A549 (cell line): ENCODE measurements around the gene GLIS1. TPM values are rescaled to one million over a fixed set of nuclear protein-coding genes. Genes with fewer than 3 reads are reported as not detected.

Experiments used
- ATAC-seq, 2 experiments: fragments of 200-7000 bp in 1 of 2; fragments of >200 bp in 1 of 2; cut with Nextera tagmentation in 1 of 2; cut with Tn5 transposase in 1 of 2; 3 replicates each; pipeline versions ENCODE4 v1.8.0 to v1.9.1; 2018 to 2020; ENCODE audit warnings: mild to moderate bottlenecking in 1 of 2, moderate library complexity in 1 of 2
- CTCF ChIA-PET: fragments of 300-600 bp; sonication (Branson Sonifier 250); formaldehyde crosslinking; extraction: SDS; loops from one replicate; lab custom pipeline; 2021; ENCODE audit warnings: antibody characterized with exemption, inconsistent platforms; lab: Yijun Ruan, JAX
- POLR2A ChIA-PET: fragments of 350-600 bp; formaldehyde crosslinking; extraction: SDS; loops from one replicate; lab custom pipeline; 2021; ENCODE audit warnings: antibody characterized with exemption, inconsistent platforms; lab: Yijun Ruan, JAX
- DNase-seq, 2 experiments: peaks; one replicate each; pipeline versions ENCODE4 v3.0.0 to v3.0.0-alpha.2; 2011 to 2016; ENCODE audit warnings: low read depth in 1 of 2, low spot score in 1 of 2
- FAIRE-seq: peaks from 2 replicates; lab custom pipeline; 2011; peaks lifted over from hg19 to GRCh38; lab: Jason Lieb, UNC
- H3K27ac ChIP-seq, 2 experiments: fragments of >200 bp; sonication (Bioruptor Twin); formaldehyde crosslinking; 3 replicates each; pipeline ENCODE4 v1.5.1; 2016 to 2017
- H3K4me1 ChIP-seq: fragments of >200 bp; sonication (Bioruptor Twin); formaldehyde crosslinking; 3 replicates; pipeline ENCODE4 v1.6.1; 2016
- H3K4me2 ChIP-seq: fragments of >200 bp; sonication (Bioruptor Twin); formaldehyde crosslinking; 3 replicates; pipeline ENCODE4 v1.6.1; 2016
- H3K4me3 ChIP-seq: fragments of >200 bp; sonication (Bioruptor Twin); formaldehyde crosslinking; 3 replicates; pipeline ENCODE4 v1.5.1; 2016
- H3K9me3 ChIP-seq: fragments of >200 bp; sonication (Bioruptor Twin); formaldehyde crosslinking; 3 replicates; pipeline ENCODE4 v1.6.1; 2016
- BHLHE40 ChIP-seq: IDR thresholded peaks from 2 replicates; pipeline ENCODE4 v1.6.1; 2012; ENCODE audit warnings: low read depth, low read length, inconsistent platforms
- CBX8 ChIP-seq: fragments of 200-600 bp; sonication (generic); IDR thresholded peaks from 2 replicates; pipeline ENCODE4 v1.6.1; 2016
- EHF ChIP-seq: fragments of 250-450 bp; sonication (Bioruptor Pico); IDR thresholded peaks from 2 replicates; pipeline ENCODE4 v1.5.0; 2020; ENCODE audit warnings: mild to moderate bottlenecking
- EHMT2 ChIP-seq: fragments of 200-600 bp; sonication (generic); IDR thresholded peaks from 2 replicates; pipeline ENCODE4 v1.6.1; 2016; ENCODE audit warnings: antibody characterized with exemption, low read depth, mild to moderate bottlenecking, moderate library complexity
- ESRRA ChIP-seq: fragments of 150-350 bp; IDR thresholded peaks from 2 replicates; pipeline ENCODE4 v1.6.1; 2014; ENCODE audit warnings: mild to moderate bottlenecking, low read length, borderline replicate concordance
- FOSB ChIP-seq: fragments of 250-450 bp; sonication (Bioruptor Pico); IDR thresholded peaks from 2 replicates; pipeline ENCODE4 v1.5.0; 2020; ENCODE audit warnings: mild to moderate bottlenecking, moderate library complexity
- FOSL2 ChIP-seq, 2 experiments: fragments of 450-650 bp in 1 of 2; fragments of >200 bp in 1 of 2; sonication (Bioruptor Twin) in 1 of 2; formaldehyde crosslinking; IDR thresholded peaks; 2 replicates each; pipeline versions ENCODE4 v1.5.0 to v1.6.1; 2016 to 2020; ENCODE audit warnings: mild to moderate bottlenecking in 1 of 2, moderate library complexity in 1 of 2
- GATA3 ChIP-seq: IDR thresholded peaks from 2 replicates; pipeline ENCODE4 v1.6.1; 2012; ENCODE audit warnings: borderline replicate concordance
- HDAC2 ChIP-seq: fragments of 200-600 bp; sonication (generic); IDR thresholded peaks from 2 replicates; pipeline ENCODE4 v1.6.1; 2016
- HOXA7 ChIP-seq: fragments of 250-450 bp; sonication (Bioruptor Pico); IDR thresholded peaks from 2 replicates; pipeline ENCODE4 v1.5.0; 2020; ENCODE audit warnings: mild to moderate bottlenecking, moderate library complexity
- HOXB13 ChIP-seq: fragments of 250-450 bp; sonication (Bioruptor Pico); IDR thresholded peaks from 2 replicates; pipeline ENCODE4 v1.5.0; 2020; ENCODE audit warnings: low read depth, mild to moderate bottlenecking, moderate library complexity
- HOXB5 ChIP-seq: fragments of 250-450 bp; sonication (Bioruptor Pico); IDR thresholded peaks from 2 replicates; pipeline ENCODE4 v1.5.0; 2020; ENCODE audit warnings: mild to moderate bottlenecking, moderate library complexity
- NR3C1 ChIP-seq: fragments of >200 bp; sonication (Bioruptor Twin); formaldehyde crosslinking; IDR thresholded peaks from 3 replicates; pipeline ENCODE4 v1.6.1; 2017
- PHF8 ChIP-seq: fragments of 200-600 bp; sonication (generic); IDR thresholded peaks from 2 replicates; pipeline ENCODE4 v1.6.1; 2016; ENCODE audit warnings: low read depth, mild to moderate bottlenecking, antibody characterized with exemption, moderate library complexity, borderline replicate concordance
- POLR2AphosphoS2 ChIP-seq: conservative IDR thresholded peaks from 2 replicates; pipeline ENCODE4 v1.6.1; 2012; ENCODE audit warnings: low read length, improper control_type of control experiment, inconsistent platforms
- RARB ChIP-seq: fragments of 250-450 bp; sonication (Bioruptor Pico); IDR thresholded peaks from 2 replicates; pipeline ENCODE4 v1.8.0; 2021; ENCODE audit warnings: mild to moderate bottlenecking, moderate library complexity
- SMC3 ChIP-seq: fragments of >200 bp; sonication (Bioruptor Twin); formaldehyde crosslinking; IDR thresholded peaks from 3 replicates; pipeline ENCODE4 v1.6.1; 2018; ENCODE audit warnings: inconsistent platforms
- SREBF2 ChIP-seq: fragments of 450-650 bp; IDR thresholded peaks from 2 replicates; pipeline ENCODE4 v1.6.1; 2014; ENCODE audit warnings: mild to moderate bottlenecking, moderate library complexity
- TFCP2L1 ChIP-seq: fragments of 250-450 bp; sonication (Bioruptor Pico); IDR thresholded peaks from 2 replicates; pipeline ENCODE4 v1.5.0; 2021; ENCODE audit warnings: mild to moderate bottlenecking
- ZFP36 ChIP-seq: fragments of 450-650 bp; IDR thresholded peaks from 2 replicates; pipeline ENCODE4 v1.6.1; 2014; ENCODE audit warnings: borderline replicate concordance; ENCODE audit not compliant: partially characterized antibody
- WGBS: methylation state at CpG from one replicate; pipeline ENCODE4 v1.1.6; 2017; ENCODE audit errors: missing lambda C conversion rate; 5-methylcytosine and 5-hydroxymethylcytosine counted together
- polyA plus RNA-seq, 4 experiments: library from polyadenylated mRNA; depleted of rRNA in 3 of 4; stranded (reverse); fragments of >200 nt; fragmentation: RNase III in 1 of 4; extraction: RNeasy Plus Mini Kit Qiagen cat#74134 plus additional on column Dnase treatment in 1 of 4; gene quantifications; 2 replicates in 3 of 4; 3 replicates in 1 of 4; pipeline ENCODE4 v1.2.3, GENCODE V29; 2011 to 2017
- TF ChIP-seq, protein P1 (sequence below): fragments of >200 bp; sonication (Bioruptor Twin); formaldehyde crosslinking; IDR thresholded peaks from 3 replicates; pipeline ENCODE4 v1.6.1; 2016
- TF ChIP-seq, protein P2 (sequence below): fragments of 250-450 bp; sonication (Bioruptor Pico); IDR thresholded peaks from 2 replicates; pipeline ENCODE4 v1.5.0; 2020; ENCODE audit warnings: low read depth, mild to moderate bottlenecking, moderate library complexity
- TF ChIP-seq, protein P3 (sequence below): fragments of 450-650 bp; IDR thresholded peaks from 2 replicates; pipeline ENCODE4 v1.6.1; 2014; ENCODE audit warnings: antibody characterized with exemption
- TF ChIP-seq, protein P4 (sequence below): fragments of >200 bp; sonication (Bioruptor Twin); formaldehyde crosslinking; IDR thresholded peaks from 3 replicates; pipeline ENCODE4 v1.5.1; 2016
- TF ChIP-seq, protein P5 (sequence below): fragments of 200-600 bp; sonication (generic); IDR thresholded peaks from 2 replicates; pipeline ENCODE4 v1.6.1; 2016; ENCODE audit warnings: antibody characterized with exemption, mild to moderate bottlenecking, moderate library complexity

Gene GLIS1
- polyA plus RNA-seq, 2 of the 4 experiments (the other 2 are of a cell fraction): 0.04 TPM; not detected in 1

DNA sequence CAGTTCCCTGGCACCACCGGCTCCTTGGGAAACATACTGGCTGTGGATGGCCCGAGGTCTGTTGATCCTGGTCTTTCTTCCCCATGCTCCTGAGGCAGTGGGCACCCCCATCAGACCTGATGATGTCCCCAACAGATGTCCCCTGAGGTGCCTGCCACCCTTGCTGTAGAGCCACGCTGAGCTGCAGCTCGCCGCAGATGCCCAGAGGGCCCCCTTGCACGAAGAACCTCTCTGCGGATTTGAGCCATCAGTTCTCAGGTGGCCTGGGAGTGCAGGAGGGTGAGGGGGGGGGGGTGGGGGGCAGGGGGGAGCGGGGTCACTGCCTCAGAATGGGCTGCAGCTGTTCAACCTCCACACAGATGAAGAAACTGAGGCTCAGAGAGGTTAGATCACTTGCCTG lies 60.9 kb downstream of the GLIS1 start:
- POLR2A ChIA-PET: no interaction called here

DNA sequence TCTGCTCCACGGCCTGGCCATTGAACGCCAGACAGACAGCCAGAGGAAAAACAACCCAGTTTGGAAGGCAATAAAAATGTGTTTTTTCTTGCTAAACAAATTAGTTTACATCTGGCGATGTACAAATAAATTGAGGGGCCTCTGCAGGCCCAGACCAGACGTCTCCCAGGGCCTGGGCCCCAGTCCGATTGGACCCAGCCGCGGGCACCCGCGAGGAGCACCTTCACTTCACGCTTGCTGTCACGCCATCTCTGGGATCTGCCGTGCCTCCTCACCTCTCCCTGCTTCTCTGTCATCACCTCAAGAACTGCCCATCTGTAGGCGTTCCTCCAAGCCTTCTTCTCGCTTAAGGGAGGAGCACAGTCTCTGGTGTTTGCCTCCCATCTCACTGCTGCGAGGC lies 61.5 kb downstream of the GLIS1 start:
- H3K9me3 ChIP-seq: no peaks in the 10 kb centered on the region
- CTCF ChIA-PET: interaction anchor here (1.3 kb wide), 1 partner anchor 192 kb away, joined by 6 read pairs; no protein-coding TSS in a partner anchor
- no peak for FAIRE-seq

More for the DNA sequence above, 60.9 kb downstream of the GLIS1 start:
- H3K4me3 ChIP-seq: no peak overlapping the region
- 100% methylated on average over 1 of the region's 8 CpGs for WGBS
- H3K4me2 ChIP-seq: no peak overlapping the region
- ATAC-seq (no peak), DNase-seq (no peak), FAIRE-seq (no peak)
- no peaks in the 10 kb centered on the region for H3K9me3 ChIP-seq
- H3K27ac ChIP-seq: no peak overlapping the region
- H3K4me1 ChIP-seq: no peaks in the 10 kb centered on the region
- CTCF ChIA-PET: no interaction called here
- TF ChIP-seq FOSB (CRISPR knock-in tag) (no peak), ESRRA (no peak), HDAC2 (no peak), SREBF2 (no peak), SMC3 (no peak)

DNA sequence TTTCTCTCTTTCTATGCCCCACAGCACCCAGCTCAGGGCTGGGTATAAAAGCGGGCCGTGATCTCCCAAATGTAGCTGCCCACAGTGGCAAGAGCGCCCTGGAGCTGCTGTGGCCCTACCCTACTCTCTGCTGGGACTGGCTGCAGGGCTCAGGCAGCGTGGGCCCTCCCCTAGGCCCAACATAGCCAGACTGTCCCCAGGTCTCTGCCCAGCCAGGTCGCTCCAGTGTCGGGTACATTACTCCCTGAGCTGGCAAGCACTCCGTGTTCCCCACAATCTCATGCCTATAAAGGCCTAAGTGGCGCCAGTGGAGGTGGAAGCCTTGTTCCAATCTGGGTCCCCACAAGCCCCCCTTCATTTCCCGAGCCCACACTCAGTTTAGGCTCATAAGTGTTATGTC lies 66.2 kb downstream of the GLIS1 start:
- 58% methylated on average over 9 of the region's 9 CpGs for WGBS
- POLR2A ChIA-PET: no interaction called here

More for the DNA sequence above, 61.5 kb downstream of the GLIS1 start:
- no peak overlapping the region for H3K4me3 ChIP-seq
- POLR2A ChIA-PET: no interaction called here
- TF ChIP-seq ZFP36 (no peak), TFCP2L1 (CRISPR knock-in tag) (no peak), HOXB13 (no peak), CBX8 (no peak), EHF (no peak)
- TF ChIP-seq, protein P1, sequence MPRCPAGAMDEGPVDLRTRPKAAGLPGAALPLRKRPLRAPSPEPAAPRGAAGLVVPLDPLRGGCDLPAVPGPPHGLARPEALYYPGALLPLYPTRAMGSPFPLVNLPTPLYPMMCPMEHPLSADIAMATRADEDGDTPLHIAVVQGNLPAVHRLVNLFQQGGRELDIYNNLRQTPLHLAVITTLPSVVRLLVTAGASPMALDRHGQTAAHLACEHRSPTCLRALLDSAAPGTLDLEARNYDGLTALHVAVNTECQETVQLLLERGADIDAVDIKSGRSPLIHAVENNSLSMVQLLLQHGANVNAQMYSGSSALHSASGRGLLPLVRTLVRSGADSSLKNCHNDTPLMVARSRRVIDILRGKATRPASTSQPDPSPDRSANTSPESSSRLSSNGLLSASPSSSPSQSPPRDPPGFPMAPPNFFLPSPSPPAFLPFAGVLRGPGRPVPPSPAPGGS: no peak
- no peak overlapping the region for H3K4me2 ChIP-seq
- ATAC-seq: no peak
- WGBS: 80% methylated on average over 15 of the region's 15 CpGs
- H3K4me1 ChIP-seq: no peaks in the 10 kb centered on the region
- DNase-seq: no peak
- no peak overlapping the region for H3K27ac ChIP-seq

More for the DNA sequence above, 66.2 kb downstream of the GLIS1 start:
- no peak overlapping the region for H3K4me2 ChIP-seq
- no peak overlapping the region for H3K4me3 ChIP-seq
- no peak overlapping the region for H3K27ac ChIP-seq
- no peaks in the 10 kb centered on the region for H3K9me3 ChIP-seq
- no peak for DNase-seq
- no peak for ATAC-seq
- no peak for FAIRE-seq
- CTCF ChIA-PET: interaction anchor here (1.2 to 1.5 kb wide), 2 partner anchors 9 to 82 kb away, joined by 3 to 5 read pairs; no protein-coding TSS in a partner anchor
- no peaks in the 10 kb centered on the region for H3K4me1 ChIP-seq
- TF ChIP-seq EHF: no peak
- TF ChIP-seq FOSL2 (IDR thresholded peaks at IDR 0.05): no peak
- no peak for TF ChIP-seq FOSL2 (CRISPR knock-in tag; IDR thresholded peaks at IDR 0.05)
- TF ChIP-seq, protein P2, sequence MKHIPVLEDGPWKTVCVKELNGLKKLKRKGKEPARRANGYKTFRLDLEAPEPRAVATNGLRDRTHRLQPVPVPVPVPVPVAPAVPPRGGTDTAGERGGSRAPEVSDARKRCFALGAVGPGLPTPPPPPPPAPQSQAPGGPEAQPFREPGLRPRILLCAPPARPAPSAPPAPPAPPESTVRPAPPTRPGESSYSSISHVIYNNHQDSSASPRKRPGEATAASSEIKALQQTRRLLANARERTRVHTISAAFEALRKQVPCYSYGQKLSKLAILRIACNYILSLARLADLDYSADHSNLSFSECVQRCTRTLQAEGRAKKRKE: no peak
- no peak for TF ChIP-seq HOXA7 (CRISPR knock-in tag)
- TF ChIP-seq, protein P3, sequence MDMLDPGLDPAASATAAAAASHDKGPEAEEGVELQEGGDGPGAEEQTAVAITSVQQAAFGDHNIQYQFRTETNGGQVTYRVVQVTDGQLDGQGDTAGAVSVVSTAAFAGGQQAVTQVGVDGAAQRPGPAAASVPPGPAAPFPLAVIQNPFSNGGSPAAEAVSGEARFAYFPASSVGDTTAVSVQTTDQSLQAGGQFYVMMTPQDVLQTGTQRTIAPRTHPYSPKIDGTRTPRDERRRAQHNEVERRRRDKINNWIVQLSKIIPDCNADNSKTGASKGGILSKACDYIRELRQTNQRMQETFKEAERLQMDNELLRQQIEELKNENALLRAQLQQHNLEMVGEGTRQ: no peak
- no peak for TF ChIP-seq NR3C1
- TF ChIP-seq HOXB5 (CRISPR knock-in tag): no peak
- TF ChIP-seq GATA3: no peak
- TF ChIP-seq, protein P4, sequence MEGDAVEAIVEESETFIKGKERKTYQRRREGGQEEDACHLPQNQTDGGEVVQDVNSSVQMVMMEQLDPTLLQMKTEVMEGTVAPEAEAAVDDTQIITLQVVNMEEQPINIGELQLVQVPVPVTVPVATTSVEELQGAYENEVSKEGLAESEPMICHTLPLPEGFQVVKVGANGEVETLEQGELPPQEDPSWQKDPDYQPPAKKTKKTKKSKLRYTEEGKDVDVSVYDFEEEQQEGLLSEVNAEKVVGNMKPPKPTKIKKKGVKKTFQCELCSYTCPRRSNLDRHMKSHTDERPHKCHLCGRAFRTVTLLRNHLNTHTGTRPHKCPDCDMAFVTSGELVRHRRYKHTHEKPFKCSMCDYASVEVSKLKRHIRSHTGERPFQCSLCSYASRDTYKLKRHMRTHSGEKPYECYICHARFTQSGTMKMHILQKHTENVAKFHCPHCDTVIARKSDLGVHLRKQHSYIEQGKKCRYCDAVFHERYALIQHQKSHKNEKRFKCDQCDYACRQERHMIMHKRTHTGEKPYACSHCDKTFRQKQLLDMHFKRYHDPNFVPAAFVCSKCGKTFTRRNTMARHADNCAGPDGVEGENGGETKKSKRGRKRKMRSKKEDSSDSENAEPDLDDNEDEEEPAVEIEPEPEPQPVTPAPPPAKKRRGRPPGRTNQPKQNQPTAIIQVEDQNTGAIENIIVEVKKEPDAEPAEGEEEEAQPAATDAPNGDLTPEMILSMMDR: no peak
- TF ChIP-seq HOXB13: no peak
- TF ChIP-seq EHMT2: no peak
- TF ChIP-seq, protein P5, sequence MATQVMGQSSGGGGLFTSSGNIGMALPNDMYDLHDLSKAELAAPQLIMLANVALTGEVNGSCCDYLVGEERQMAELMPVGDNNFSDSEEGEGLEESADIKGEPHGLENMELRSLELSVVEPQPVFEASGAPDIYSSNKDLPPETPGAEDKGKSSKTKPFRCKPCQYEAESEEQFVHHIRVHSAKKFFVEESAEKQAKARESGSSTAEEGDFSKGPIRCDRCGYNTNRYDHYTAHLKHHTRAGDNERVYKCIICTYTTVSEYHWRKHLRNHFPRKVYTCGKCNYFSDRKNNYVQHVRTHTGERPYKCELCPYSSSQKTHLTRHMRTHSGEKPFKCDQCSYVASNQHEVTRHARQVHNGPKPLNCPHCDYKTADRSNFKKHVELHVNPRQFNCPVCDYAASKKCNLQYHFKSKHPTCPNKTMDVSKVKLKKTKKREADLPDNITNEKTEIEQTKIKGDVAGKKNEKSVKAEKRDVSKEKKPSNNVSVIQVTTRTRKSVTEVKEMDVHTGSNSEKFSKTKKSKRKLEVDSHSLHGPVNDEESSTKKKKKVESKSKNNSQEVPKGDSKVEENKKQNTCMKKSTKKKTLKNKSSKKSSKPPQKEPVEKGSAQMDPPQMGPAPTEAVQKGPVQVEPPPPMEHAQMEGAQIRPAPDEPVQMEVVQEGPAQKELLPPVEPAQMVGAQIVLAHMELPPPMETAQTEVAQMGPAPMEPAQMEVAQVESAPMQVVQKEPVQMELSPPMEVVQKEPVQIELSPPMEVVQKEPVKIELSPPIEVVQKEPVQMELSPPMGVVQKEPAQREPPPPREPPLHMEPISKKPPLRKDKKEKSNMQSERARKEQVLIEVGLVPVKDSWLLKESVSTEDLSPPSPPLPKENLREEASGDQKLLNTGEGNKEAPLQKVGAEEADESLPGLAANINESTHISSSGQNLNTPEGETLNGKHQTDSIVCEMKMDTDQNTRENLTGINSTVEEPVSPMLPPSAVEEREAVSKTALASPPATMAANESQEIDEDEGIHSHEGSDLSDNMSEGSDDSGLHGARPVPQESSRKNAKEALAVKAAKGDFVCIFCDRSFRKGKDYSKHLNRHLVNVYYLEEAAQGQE: no peak
- no peak for TF ChIP-seq BHLHE40
- no peak for TF ChIP-seq PHF8
- no peak for TF ChIP-seq POLR2AphosphoS2
- no peak for TF ChIP-seq RARB (CRISPR knock-in tag)
